B cell (primary cell): ENCODE measurements around the gene CELF2. TPM values are rescaled to one million over a fixed set of nuclear protein-coding genes. Genes with fewer than 3 reads are reported as not detected.

ENCODE experiments used
- ATAC-seq: fragments of 200-7000 bp; cut with Tn5 transposase; one replicate; pipeline ENCODE4 v1.10.0; 2021; ENCODE audit warnings: low read depth, mild to moderate bottlenecking, moderate number of reproducible peaks, moderate library complexity
- CTCF ChIA-PET: fragments of 350-600 bp; sonication (Branson Sonifier 250); formaldehyde crosslinking; loops from one replicate; lab custom pipeline; 2021; ENCODE audit warnings: antibody characterized with exemption, inconsistent platforms; lab: Charles Lee
- POLR2A ChIA-PET: fragments of 350-600 bp; sonication (Branson Sonifier 250); formaldehyde crosslinking; loops from one replicate; lab custom pipeline; 2021; ENCODE audit warnings: antibody characterized with exemption; lab: Charles Lee
- DNase-seq: peaks from one replicate; pipeline ENCODE4 v3.0.0; 2013
- H2AFZ ChIP-seq: 2 replicates; pipeline ENCODE4 v1.6.1; 2012; ENCODE audit warnings: mild to moderate bottlenecking, low read depth, low read length; ENCODE audit not compliant: insufficient read depth, poor library complexity, severe bottlenecking
- H3K27ac ChIP-seq, 2 donors: 1 replicate in 1 of 2; 2 replicates in 1 of 2; pipeline ENCODE4 v1.5.1; 2012 to 2013; ENCODE audit warnings: low read length in 2 of 2, mild to moderate bottlenecking in 2 of 2, moderate library complexity in 1 of 2
- H3K27me3 ChIP-seq, 4 experiments: fragments of 200-600 bp in 1 of 4; sonication (generic) in 1 of 4; replicated peaks in 1 of 4; 1 replicate in 2 of 4; 2 replicates in 2 of 4; pipeline versions ENCODE4 v1.6.1 to v1.7.0; 2013 to 2016; ENCODE audit warnings: low read length in 3 of 4, mild to moderate bottlenecking in 2 of 4, mixed read lengths in 1 of 4, moderate library complexity in 1 of 4; ENCODE audit not compliant: insufficient read depth in 4 of 4, control insufficient read depth in 3 of 4; ENCODE audit errors: control extremely low read depth in 1 of 4
- H3K36me3 ChIP-seq, 2 experiments: replicated peaks in 1 of 2; 1 replicate in 1 of 2; 2 replicates in 1 of 2; pipeline versions ENCODE4 v1.6.1 to v1.7.1; 2013; ENCODE audit warnings: low read length in 1 of 2; ENCODE audit not compliant: insufficient read depth in 2 of 2, control insufficient read depth in 1 of 2; ENCODE audit errors: control extremely low read depth in 1 of 2, extremely low read depth in 1 of 2
- H3K4me1 ChIP-seq, 2 donors: fragments of 200-600 bp in 1 of 2; sonication (generic) in 1 of 2; 1 replicate in 1 of 2; 2 replicates in 1 of 2; pipeline versions ENCODE4 v1.5.1 to v1.6.1; 2013 to 2017; ENCODE audit warnings: low read length in 2 of 2; ENCODE audit not compliant: control insufficient read depth in 2 of 2, insufficient read depth in 2 of 2
- H3K4me2 ChIP-seq: replicated peaks from 2 replicates; pipeline ENCODE3; 2012; ENCODE audit warnings: mild to moderate bottlenecking, low read depth, low read length; ENCODE audit not compliant: poor library complexity, severe bottlenecking
- H3K4me3 ChIP-seq, 5 experiments: fragments of 200-600 bp in 1 of 5; sonication (generic) in 1 of 5; 1 replicate in 3 of 5; 2 replicates in 2 of 5; pipeline versions ENCODE4 v1.5.1 to v1.7.0; 2011 to 2016; ENCODE audit warnings: low read length in 4 of 5, mild to moderate bottlenecking in 4 of 5, low read depth in 2 of 5, control low read depth in 1 of 5, moderate library complexity in 1 of 5; ENCODE audit not compliant: insufficient read depth in 1 of 5; ENCODE audit errors: control extremely low read depth in 1 of 5, extremely low read depth in 1 of 5
- H3K79me2 ChIP-seq: fragments of 200-600 bp; sonication (generic); one replicate; pipeline ENCODE4 v1.6.0; 2016; ENCODE audit warnings: low read length; ENCODE audit not compliant: control insufficient read depth, insufficient read depth
- H3K9ac ChIP-seq: fragments of 200-600 bp; sonication (generic); 2 replicates; pipeline ENCODE4 v1.6.1; 2017; ENCODE audit warnings: mild to moderate bottlenecking, low read length, moderate library complexity
- H3K9me3 ChIP-seq, 3 donors: one replicate each; pipeline versions ENCODE4 v1.6.1 to v1.7.1; 2013; ENCODE audit warnings: low read length in 2 of 3; ENCODE audit not compliant: control insufficient read depth in 2 of 3, insufficient read depth in 1 of 3; ENCODE audit errors: control extremely low read depth in 1 of 3
- H4K20me1 ChIP-seq: 2 replicates; pipeline ENCODE4 v1.6.0; 2012; ENCODE audit warnings: mild to moderate bottlenecking, low read length; ENCODE audit not compliant: insufficient read depth, control insufficient read depth, poor library complexity, severe bottlenecking
- H3K27ac Mint-ChIP-seq: one replicate; pipeline ENCODE4 v1.8.0; 2021; ENCODE audit warnings: mixed read lengths
- H3K27me3 Mint-ChIP-seq: one replicate; pipeline ENCODE4 v1.8.0; 2021; ENCODE audit warnings: mixed read lengths
- H3K4me1 Mint-ChIP-seq: one replicate; pipeline ENCODE4 v1.8.0; 2021; ENCODE audit warnings: mixed read lengths
- H3K4me3 Mint-ChIP-seq: one replicate; pipeline ENCODE4 v1.8.0; 2021; ENCODE audit warnings: mixed read lengths
- H3K9me3 Mint-ChIP-seq: one replicate; pipeline ENCODE4 v1.8.0; 2022; ENCODE audit warnings: mixed read lengths; ENCODE audit not compliant: insufficient read depth
- CTCF ChIP-seq: fragments of 200-600 bp; IDR thresholded peaks from one replicate; pipeline ENCODE4 v1.8.0; 2022; ENCODE audit warnings: antibody characterized with exemption, mild to moderate bottlenecking
- EZH2 ChIP-seq: IDR thresholded peaks from 2 replicates; pipeline ENCODE4 v1.6.1; 2012; ENCODE audit warnings: borderline replicate concordance, low read depth, mild to moderate bottlenecking, moderate library complexity, low read length; ENCODE audit not compliant: insufficient read depth, poor library complexity, severe bottlenecking
- WGBS: methylation state at CpG from one replicate; pipeline ENCODE4 v1.1.5; 2013; ENCODE audit warnings: missing lambda C conversion rate; ENCODE audit not compliant: insufficient coverage; 5-methylcytosine and 5-hydroxymethylcytosine counted together
- intact Hi-C: fragments of 100-400 bp; cut with micrococcal nuclease; formaldehyde crosslinking; loops from one replicate; pipeline ENCODE4 v1.10.0; 2022
- polyA plus RNA-seq: library from polyadenylated mRNA; depleted of rRNA; stranded (reverse); fragments of >200 nt; gene quantifications from 2 replicates; pipeline ENCODE4 v1.2.3, GENCODE V29; 2012
- total RNA-seq, 2 donors: library from RNA; stranded (reverse); fragments of 120-200 nt in 1 of 2; gene quantifications; 1 replicate in 1 of 2; 2 replicates in 1 of 2; pipeline versions ENCODE4 v1.2.3 to v1.2.4, GENCODE V29; 2013 to 2022

Gene CELF2
- total and polyA plus RNA-seq, 2 donors (not counting 1 experiment from before 2014, with no cell fraction given): 59.5 to 112 TPM

GRCh38 chr10:11276449-11276990 is 258.8 kb downstream of the CELF2 start:
- no peak overlapping the region for H3K4me3 ChIP-seq
- Mint-ChIP-seq H3K4me1 (no peaks in the 10 kb centered on the region), H3K27me3 (no peaks in the 10 kb centered on the region), H3K4me3 (no peak overlapping the region), H3K27ac (no peak overlapping the region), H3K9me3 (no peaks in the 10 kb centered on the region)
- TF ChIP-seq CTCF: no peak
- no peak for TF ChIP-seq EZH2
- H3K9me3 ChIP-seq: no peaks in the 10 kb centered on the region
- intact Hi-C loops: no loop called here
- H3K9ac ChIP-seq: no peak overlapping the region
- ATAC-seq (no peak), DNase-seq (no peak)
- CTCF ChIA-PET: interaction anchor here (1.0 kb wide), 1 partner anchor 124 kb away, joined by 3 read pairs; no protein-coding TSS in a partner anchor
- no peak overlapping the region for H2AFZ ChIP-seq
- H3K79me2 ChIP-seq: peaks cover 76% of the 10 kb centered on the region
- peaks cover 5 to 99% of the 10 kb centered on the region in 2 experiments for H3K36me3 ChIP-seq
- no peak overlapping the region for H3K27ac ChIP-seq
- H3K27me3 ChIP-seq: no peaks in the 10 kb centered on the region
- WGBS: 62% methylated on average over 8 of the region's 10 CpGs
- no peak overlapping the region for H3K4me2 ChIP-seq
- POLR2A ChIA-PET: no interaction called here
- H3K4me1 ChIP-seq: peaks cover 5% of the 10 kb centered on the region in 2 donors
- peaks cover 79% of the 10 kb centered on the region for H4K20me1 ChIP-seq

GRCh38 chr10:11279314-11279713 is 261.6 kb downstream of the CELF2 start:
- peaks cover 74% of the 10 kb centered on the region for H4K20me1 ChIP-seq
- H3K27ac Mint-ChIP-seq: no peak overlapping the region
- no peaks in the 10 kb centered on the region for H3K9me3 ChIP-seq
- H3K27me3 Mint-ChIP-seq: no peaks in the 10 kb centered on the region
- H3K9ac ChIP-seq: no peak overlapping the region
- WGBS: 100% methylated on average over 4 of the region's 7 CpGs
- ChIA-PET POLR2A (interaction anchor here (0.7 kb wide), 1 partner anchor 60 kb away, joined by 3 read pairs; no protein-coding TSS in a partner anchor), CTCF (interaction anchor here (2.0 kb wide), 1 partner anchor 166 kb away, joined by 4 read pairs; no protein-coding TSS in a partner anchor)
- no peaks in the 10 kb centered on the region for H3K4me1 ChIP-seq
- no peak overlapping the region for H3K4me2 ChIP-seq
- peaks cover 76% of the 10 kb centered on the region for H3K79me2 ChIP-seq
- H3K9me3 Mint-ChIP-seq: no peaks in the 10 kb centered on the region
- TF ChIP-seq EZH2 (no peak), CTCF (no peak)
- H3K4me3 Mint-ChIP-seq: no peak overlapping the region
- no peak overlapping the region for H3K4me3 ChIP-seq
- H3K27me3 ChIP-seq: no peaks in the 10 kb centered on the region
- ATAC-seq (no peak), DNase-seq (no peak)
- no peaks in the 10 kb centered on the region for H3K4me1 Mint-ChIP-seq
- no peak overlapping the region for H3K27ac ChIP-seq
- peaks cover 3 to 92% of the 10 kb centered on the region in 2 experiments for H3K36me3 ChIP-seq
- intact Hi-C loops: no loop called here
- no peak overlapping the region for H2AFZ ChIP-seq
